AG20443 (cell line): ENCODE results near the gene PCDH9.

Experiments used
- DNase-seq: peaks from one replicate; pipeline ENCODE4 v3.0.0; 2012; ENCODE audit warnings: low spot score, mixed read lengths

PCDH9 gene

DNA sequence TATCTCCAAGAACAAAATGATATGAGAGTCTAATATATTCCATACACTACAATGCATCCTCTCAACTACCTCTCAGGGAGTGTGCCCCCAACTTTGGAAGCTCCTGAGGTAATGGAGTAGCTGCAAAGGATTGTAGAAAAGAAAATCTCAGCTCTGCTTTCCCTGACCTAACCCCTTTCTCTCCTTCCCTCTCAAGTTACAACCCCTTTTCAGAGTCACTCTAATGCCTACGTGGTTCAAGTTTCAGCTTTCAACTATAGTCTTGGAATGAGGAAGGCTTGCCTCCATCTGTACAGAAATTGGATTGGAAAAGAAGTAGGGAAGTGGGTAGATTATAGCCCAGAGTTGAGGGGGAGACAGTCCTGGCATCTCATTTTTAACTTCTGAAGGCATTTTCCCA, 256.0 kb downstream of the PCDH9 start:
- DNase-seq: no peak

DNA sequence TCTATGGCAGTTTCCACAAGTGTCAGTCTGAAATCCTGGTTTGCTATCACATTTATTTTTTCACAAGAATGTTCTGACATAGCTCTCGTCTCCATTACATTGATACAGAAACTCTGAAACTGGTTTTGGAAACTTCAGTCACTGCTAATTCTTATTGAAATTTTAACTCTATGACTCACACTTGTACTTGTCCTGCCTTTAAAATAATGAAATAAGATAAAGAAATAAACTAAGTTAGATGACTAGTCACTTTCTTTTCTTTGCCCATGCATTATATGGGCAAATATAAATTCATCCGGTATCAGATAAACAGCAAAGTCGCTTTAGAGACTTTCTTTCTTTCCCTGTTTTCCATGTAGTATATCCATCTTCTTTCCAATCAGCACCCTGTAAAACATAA, 257.5 kb downstream of the PCDH9 start:
- no peak for DNase-seq

DNA sequence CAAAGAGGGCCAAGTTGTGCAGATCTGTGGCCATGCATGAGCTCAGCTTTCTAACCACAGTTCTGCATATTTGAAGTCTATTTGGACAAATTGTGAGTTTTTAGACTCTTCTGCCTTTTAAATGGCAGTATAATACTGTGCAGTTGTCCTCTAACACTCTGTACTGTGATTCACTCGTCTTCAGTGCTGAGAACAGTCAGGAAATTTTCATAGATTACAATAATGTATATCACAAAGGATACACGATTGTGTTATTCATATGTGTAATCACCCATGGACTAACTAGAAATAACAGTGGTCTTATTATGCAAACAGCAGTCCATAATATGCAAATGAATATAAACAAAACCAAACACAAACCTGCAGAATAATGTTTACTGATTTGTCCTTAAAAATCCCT, 259.1 kb downstream of the PCDH9 start:
- DNase-seq: no peak

- DNase-seq: no peak
Measured at GRCh38 chr13:66969291-66969690, 260.8 kb downstream of the PCDH9 start.

DNA sequence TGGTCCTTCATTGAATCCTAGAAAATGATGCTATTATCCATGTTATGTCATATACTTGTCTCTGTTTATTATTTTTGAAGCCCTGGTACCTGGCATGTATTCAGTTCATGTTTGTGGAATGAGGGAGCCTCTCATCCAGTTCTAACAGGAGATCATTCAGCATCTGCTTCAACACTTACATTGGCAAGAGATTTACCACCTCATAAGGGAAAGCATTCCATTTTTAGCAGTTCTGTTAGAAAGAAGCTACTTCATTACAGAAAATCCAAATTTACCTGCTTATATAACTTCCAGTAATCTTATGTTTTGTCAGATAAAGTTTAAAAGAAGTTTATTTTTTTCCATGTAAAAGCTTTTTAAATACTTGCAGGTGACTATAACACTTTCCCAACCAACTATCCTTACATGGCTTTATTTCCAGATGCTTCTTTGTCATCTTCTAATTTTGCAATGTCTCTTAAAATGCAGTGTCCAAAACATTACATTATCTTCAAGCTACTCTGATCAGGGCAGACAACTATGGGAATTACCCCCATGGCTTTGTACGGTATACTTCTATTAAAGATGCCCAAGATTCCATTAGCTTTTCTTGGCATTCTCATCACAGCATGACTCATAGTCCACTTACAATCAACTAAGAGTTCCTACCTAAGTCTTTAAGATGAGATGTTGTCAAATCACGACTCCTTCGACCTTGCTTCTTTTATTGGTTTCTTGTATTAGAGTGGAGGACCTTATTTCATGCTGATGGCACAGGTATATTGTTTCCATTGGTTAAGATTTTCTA, 262.1 kb downstream of the PCDH9 start:
- DNase-seq: no peak

DNA sequence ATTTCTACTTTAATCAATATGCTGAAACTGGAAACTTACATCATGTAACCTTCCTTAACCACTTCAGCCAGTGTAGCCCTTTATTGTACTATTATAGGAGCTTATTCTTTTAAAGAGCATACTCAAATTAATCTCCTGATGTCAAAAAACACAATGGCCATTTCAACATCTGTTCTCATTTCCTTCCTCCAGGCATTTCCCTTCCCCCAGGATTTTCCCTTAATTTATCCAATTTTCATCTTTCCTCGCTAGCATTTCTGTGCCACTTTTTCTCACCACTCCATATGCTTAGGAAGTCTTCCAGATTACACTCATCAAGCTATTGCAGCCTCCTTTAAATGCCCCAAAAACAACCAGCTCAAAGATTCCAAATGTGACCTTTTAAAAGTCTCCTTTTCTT, 265.0 kb downstream of the PCDH9 start:
- no peak for DNase-seq

GRCh38 chr13:66962953-66963352, 267.2 kb downstream of the PCDH9 start:
- DNase-seq: no peak

DNA sequence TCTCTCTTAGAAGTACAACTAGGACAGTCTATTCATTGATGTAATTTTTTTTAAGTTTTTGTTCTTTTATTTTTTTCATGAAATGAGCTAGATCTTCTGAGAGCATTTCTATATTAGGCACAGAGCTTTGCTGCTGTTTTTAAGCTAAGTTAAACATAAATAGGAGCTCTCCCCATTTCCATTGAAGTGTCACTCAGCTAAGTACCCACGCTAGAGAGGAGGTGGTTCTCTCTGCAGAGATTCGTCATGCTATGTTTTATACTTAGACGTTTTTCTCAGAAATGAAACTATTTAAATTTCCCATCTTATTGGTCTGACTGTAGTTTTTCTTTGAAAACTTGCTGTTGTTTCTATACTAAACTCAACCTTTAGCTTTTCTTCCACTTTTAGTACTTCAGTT, 271.5 kb downstream of the PCDH9 start:
- no peak for DNase-seq

- no peak for DNase-seq
Measured at GRCh38 chr13:66952507-66952906, 277.6 kb downstream of the PCDH9 start.

- DNase-seq: no peak
Measured at GRCh38 chr13:66951426-66951825, 278.7 kb downstream of the PCDH9 start.

DNA sequence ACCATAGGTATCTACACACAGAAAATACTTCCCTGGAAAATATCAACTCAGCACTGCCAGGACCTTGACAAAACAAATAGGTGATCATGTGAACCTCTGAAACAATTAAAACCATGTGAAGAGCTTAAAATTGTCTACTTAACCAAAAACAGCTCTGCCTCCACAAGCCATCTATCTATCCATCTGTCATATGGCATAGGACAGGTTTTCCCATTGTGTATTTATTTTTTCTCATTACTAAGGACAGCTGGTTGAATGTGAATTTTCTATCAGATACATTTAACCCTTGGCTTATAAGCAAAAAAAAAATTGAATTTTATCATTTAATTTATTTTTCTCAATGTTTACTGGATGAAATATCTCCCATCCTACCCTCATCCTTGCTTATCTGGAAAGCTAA, 279.5 kb downstream of the PCDH9 start:
- no peak for DNase-seq

GRCh38 chr13:66948910-66949309, 281.2 kb downstream of the PCDH9 start:
- no peak for DNase-seq

- no peak for DNase-seq
Measured at GRCh38 chr13:66943530-66943929, 286.6 kb downstream of the PCDH9 start.

GRCh38 chr13:66940113-66940512, 290.0 kb downstream of the PCDH9 start:
- DNase-seq: no peak

DNA sequence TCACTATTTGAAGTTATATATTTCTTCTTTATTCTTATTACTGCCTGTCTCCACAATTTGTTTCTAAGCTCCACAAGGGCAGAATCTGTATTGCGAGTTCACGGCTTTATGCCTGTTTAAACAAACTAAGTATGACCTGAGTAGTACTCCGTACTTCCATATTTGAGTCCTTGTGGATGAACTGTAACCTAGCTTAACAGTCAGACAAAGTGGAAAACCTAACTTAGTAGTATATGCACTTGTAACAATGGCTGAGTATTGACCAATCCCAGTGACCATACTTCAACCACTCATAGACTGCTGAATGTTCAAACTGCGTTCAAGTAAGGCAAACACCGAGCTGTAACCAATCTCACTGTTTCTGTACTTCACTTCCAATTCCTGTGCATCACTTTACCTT, 292.7 kb downstream of the PCDH9 start:
- DNase-seq: no peak

GRCh38 chr13:66933994-66934393, 296.1 kb downstream of the PCDH9 start:
- DNase-seq: peak; percentile 5

DNA sequence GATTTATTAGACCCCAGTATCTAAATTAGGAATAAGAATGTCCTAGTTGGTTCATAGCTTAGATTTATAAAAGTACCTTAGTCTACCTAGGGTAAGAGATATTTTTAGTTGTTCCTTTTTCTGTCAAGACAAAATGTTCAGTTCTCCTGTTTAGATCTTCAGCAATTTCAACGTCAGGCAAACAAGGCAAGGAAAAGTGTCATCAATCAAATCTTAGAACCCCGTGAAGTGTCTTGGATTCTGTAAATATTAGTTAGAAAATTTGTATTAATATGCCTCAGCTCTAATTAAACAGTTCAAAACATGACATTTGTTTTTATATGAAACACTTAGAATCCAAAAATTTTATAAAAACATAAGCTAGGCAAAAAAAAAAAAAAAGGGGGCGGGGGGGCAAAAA, 296.6 kb downstream of the PCDH9 start:
- no peak for DNase-seq

DNA sequence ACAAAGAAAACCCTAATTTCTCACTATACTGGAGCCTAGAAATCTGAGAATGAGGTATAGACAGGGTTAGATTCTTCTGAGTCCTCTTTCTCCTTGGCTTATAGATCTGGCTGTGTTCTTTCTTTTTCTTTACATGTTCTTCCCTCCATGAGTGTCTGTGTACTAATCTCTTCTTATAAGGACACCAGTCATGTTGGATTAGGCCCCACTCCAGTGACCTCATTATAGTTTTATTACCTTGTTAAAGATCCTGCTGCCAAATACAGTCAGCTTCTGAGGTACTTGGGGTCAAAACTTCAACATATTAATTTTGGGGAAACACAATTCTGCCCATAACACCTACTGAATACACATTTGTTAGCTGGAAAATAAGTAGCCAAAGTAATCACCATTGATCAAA, 302.6 kb downstream of the PCDH9 start:
- no peak for DNase-seq

DNA sequence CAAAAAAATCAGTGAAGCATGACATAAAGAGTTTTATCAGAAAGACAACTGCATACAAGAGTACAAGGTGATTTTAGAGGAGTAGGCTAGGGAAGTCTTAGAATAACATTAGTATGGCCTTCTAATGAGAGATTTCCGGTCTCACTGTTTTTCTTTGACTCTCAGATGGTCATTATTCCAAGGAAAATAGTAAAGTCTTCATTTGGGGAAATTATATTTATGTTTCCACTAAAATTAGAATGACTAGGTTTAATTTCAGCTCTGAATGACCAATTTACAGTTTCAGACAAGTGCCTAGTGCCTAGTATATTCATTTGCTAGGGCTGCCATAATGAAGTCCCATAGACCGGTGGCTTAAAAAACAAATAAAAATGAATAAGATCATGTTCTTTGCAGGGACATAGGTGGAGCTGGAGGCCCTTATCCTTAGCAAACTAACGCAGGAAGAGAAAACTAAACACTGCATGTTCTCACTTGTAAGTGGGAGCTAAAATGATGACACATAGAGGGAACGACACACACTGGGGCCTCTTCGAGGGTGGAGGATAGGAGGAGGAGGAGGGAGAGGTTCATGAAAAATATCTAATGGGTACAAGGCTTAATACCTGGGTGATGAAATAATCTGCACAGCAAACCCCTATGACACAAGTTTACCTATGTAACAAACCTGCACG, 303.1 kb downstream of the PCDH9 start:
- no peak for DNase-seq

- no peak for DNase-seq
Measured at GRCh38 chr13:66926200-66926850, 303.8 kb downstream of the PCDH9 start.

- DNase-seq: no peak
Measured at GRCh38 chr13:66922444-66922843, 307.7 kb downstream of the PCDH9 start.

DNA sequence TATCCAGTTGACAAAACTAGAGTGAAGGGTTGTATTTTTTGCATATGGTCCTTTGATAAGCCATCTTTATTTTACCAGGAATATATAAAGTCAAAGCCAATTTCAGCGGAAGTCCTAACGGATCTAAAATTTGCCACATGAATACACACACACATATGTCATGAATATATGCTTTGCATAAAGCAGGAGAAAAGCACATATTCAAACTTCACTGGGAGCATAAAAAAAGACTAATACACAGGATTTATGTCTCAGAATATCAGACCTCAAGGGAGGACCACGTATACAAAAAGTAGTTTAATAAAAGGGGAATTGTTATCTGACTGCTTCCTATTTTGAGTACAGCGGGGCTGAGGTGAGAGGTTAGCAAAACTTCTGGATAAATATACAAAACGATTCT, 308.7 kb downstream of the PCDH9 start:
- DNase-seq: no peak

DNA sequence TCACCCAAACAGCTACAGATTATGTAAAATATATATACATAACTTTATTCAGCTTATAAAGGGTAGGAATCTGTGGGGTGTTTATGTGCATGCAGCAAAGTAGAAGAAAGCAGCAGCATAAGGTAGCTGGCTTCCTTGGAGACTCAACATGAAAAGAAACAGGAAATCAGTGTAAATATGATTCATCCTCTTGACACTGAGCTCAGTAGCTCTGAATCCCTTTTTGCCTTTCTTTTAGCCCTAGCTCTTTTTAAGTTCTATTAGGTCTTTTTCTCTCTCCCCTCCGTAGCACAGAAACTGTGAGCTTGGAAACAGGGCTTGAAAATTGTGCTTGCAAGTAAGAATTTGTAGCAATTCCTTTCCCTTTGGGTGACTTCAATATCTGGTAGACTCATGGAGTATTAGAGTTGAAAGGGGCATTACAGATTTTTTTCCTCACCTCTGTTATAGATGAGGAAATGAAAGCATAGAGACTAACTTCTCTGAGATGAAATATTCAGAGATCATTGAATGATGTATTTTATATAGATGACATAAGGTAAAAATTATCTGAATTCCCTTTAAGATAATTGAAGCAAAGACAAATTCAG, 314.4 kb downstream of the PCDH9 start:
- no peak for DNase-seq
